H9 (cell line): ENCODE data around the gene UGT1A8. TPM values are rescaled to one million over a fixed set of nuclear protein-coding genes. Genes with fewer than 3 reads are reported as not detected.

Experiments
- DNase-seq: peaks from one replicate; pipeline ENCODE4 v3.0.0-alpha.2; 2017
- H2AFZ ChIP-seq: one replicate; pipeline ENCODE4 v1.6.1; 2013; ENCODE audit warnings: mild to moderate bottlenecking, low read length, control low read depth, moderate library complexity
- H2AK5ac ChIP-seq: 2 replicates; pipeline ENCODE4 v1.6.1; 2013; ENCODE audit warnings: low read length, control low read depth, mixed read lengths; ENCODE audit not compliant: insufficient read length
- H2BK120ac ChIP-seq: one replicate; pipeline ENCODE4 v1.6.1; 2013; ENCODE audit warnings: low read depth, mild to moderate bottlenecking, low read length, control low read depth, inconsistent platforms; ENCODE audit not compliant: poor library complexity, severe bottlenecking
- H2BK12ac ChIP-seq: 2 replicates; pipeline ENCODE4 v1.6.1; 2013; ENCODE audit warnings: low read length, control low read depth, mixed read lengths, low read depth; ENCODE audit not compliant: insufficient read length
- H2BK15ac ChIP-seq: 2 replicates; pipeline ENCODE4 v1.6.1; 2013; ENCODE audit warnings: low read depth, low read length, control low read depth
- H2BK20ac ChIP-seq: one replicate; pipeline ENCODE4 v1.6.1; 2013; ENCODE audit warnings: low read depth, mild to moderate bottlenecking, low read length, control low read depth, inconsistent platforms; ENCODE audit not compliant: poor library complexity, severe bottlenecking
- H2BK5ac ChIP-seq: 2 replicates; pipeline ENCODE4 v1.6.1; 2013; ENCODE audit warnings: low read length, control low read depth, mixed read lengths; ENCODE audit not compliant: insufficient read length
- H3K14ac ChIP-seq: 2 replicates; pipeline ENCODE4 v1.6.1; 2013; ENCODE audit warnings: low read length, control low read depth; ENCODE audit not compliant: insufficient read depth
- H3K18ac ChIP-seq: 2 replicates; pipeline ENCODE4 v1.6.1; 2013; ENCODE audit warnings: low read depth, mild to moderate bottlenecking, mixed read lengths, low read length, control low read depth; ENCODE audit not compliant: insufficient read length
- H3K23ac ChIP-seq: 2 replicates; pipeline ENCODE4 v1.6.1; 2013; ENCODE audit warnings: low read length, control low read depth, mixed read lengths, low read depth; ENCODE audit not compliant: insufficient read length
- H3K23me2 ChIP-seq: 2 replicates; pipeline ENCODE4 v1.6.1; 2013; ENCODE audit warnings: low read depth, mild to moderate bottlenecking, mixed read lengths, low read length, control low read depth; ENCODE audit not compliant: insufficient read length, poor library complexity, severe bottlenecking
- H3K27ac ChIP-seq: 2 replicates; pipeline ENCODE4 v1.5.1; 2013; ENCODE audit warnings: low read length, control low read depth, mixed read lengths, low read depth; ENCODE audit not compliant: insufficient read length
- H3K27me3 ChIP-seq: 2 replicates; pipeline ENCODE4 v1.6.1; 2013; ENCODE audit warnings: low read length, control low read depth, inconsistent platforms; ENCODE audit not compliant: insufficient read depth
- H3K4ac ChIP-seq: 2 replicates; pipeline ENCODE4 v1.6.1; 2013; ENCODE audit warnings: low read depth, mild to moderate bottlenecking, control low read depth, inconsistent platforms, low read length, moderate library complexity
- H3K4me1 ChIP-seq: 2 replicates; pipeline ENCODE4 v1.6.1; 2013; ENCODE audit warnings: low read length, control low read depth, inconsistent platforms; ENCODE audit not compliant: insufficient read depth
- H3K4me2 ChIP-seq: 2 replicates; pipeline ENCODE4 v1.6.1; 2013; ENCODE audit warnings: low read length, control low read depth, mixed read lengths; ENCODE audit not compliant: insufficient read length, insufficient read depth
- H3K56ac ChIP-seq: 2 replicates; pipeline ENCODE4 v1.6.1; 2013; ENCODE audit warnings: low read depth, mild to moderate bottlenecking, mixed read lengths, low read length, control low read depth; ENCODE audit not compliant: insufficient read length
- H3K79me1 ChIP-seq: 2 replicates; pipeline ENCODE4 v1.6.1; 2013; ENCODE audit warnings: low read depth, mild to moderate bottlenecking, moderate library complexity, low read length, control low read depth, inconsistent platforms; ENCODE audit not compliant: insufficient read depth, poor library complexity, severe bottlenecking
- H3K79me2 ChIP-seq: 2 replicates; pipeline ENCODE4 v1.6.1; 2013; ENCODE audit warnings: low read length, control low read depth, inconsistent platforms; ENCODE audit not compliant: insufficient read depth
- H3K9ac ChIP-seq: 2 replicates; pipeline ENCODE4 v1.6.1; 2013; ENCODE audit warnings: low read length, control low read depth, mixed read lengths; ENCODE audit not compliant: insufficient read length; ENCODE audit errors: extremely low read depth
- H3K9me3 ChIP-seq: one replicate; pipeline ENCODE4 v1.6.1; 2013; ENCODE audit warnings: low read depth, low read length, inconsistent platforms; ENCODE audit not compliant: control insufficient read depth
- H3T11ph ChIP-seq: one replicate; pipeline ENCODE4 v1.6.1; 2013; ENCODE audit warnings: mild to moderate bottlenecking, low read length, control low read depth, inconsistent platforms
- H4K20me1 ChIP-seq: one replicate; pipeline ENCODE4 v1.6.1; 2013; ENCODE audit not compliant: control insufficient read depth, insufficient read length, insufficient read depth
- H4K5ac ChIP-seq: 2 replicates; pipeline ENCODE4 v1.6.1; 2013; ENCODE audit warnings: low read depth, mild to moderate bottlenecking, mixed read lengths, low read length, control low read depth; ENCODE audit not compliant: insufficient read length
- H4K8ac ChIP-seq: replicated peaks from 2 replicates; pipeline ENCODE4 v1.6.1; 2013; ENCODE audit warnings: low read length, control low read depth, mixed read lengths, low read depth; ENCODE audit not compliant: insufficient read length
- H4K91ac ChIP-seq: 2 replicates; pipeline ENCODE4 v1.6.1; 2013; ENCODE audit warnings: low read depth, mild to moderate bottlenecking, moderate library complexity, mixed read lengths, low read length, control low read depth; ENCODE audit not compliant: insufficient read length
- H3K27ac Mint-ChIP-seq, 3 experiments: 2 replicates in 2 of 3; 3 replicates in 1 of 3; pipeline ENCODE4 v1.8.0; 2020 to 2021; ENCODE audit warnings: mixed read lengths in 3 of 3, mild to moderate bottlenecking in 1 of 3, moderate library complexity in 1 of 3
- H3K27me3 Mint-ChIP-seq: 2 replicates; pipeline ENCODE4 v1.8.0; 2021; ENCODE audit warnings: low read depth, mild to moderate bottlenecking, moderate library complexity, mixed read lengths
- H3K36me3 Mint-ChIP-seq, 3 experiments: 2 replicates in 2 of 3; 3 replicates in 1 of 3; pipeline ENCODE4 v1.8.0; 2020 to 2021; ENCODE audit warnings: low read depth in 3 of 3, mixed read lengths in 3 of 3; ENCODE audit not compliant: insufficient read depth in 1 of 3
- H3K4me1 Mint-ChIP-seq, 2 experiments: 2 replicates each; pipeline ENCODE4 v1.8.0; 2020; ENCODE audit warnings: mixed read lengths in 2 of 2
- H3K4me3 Mint-ChIP-seq, 2 experiments: 2 replicates in 1 of 2; 3 replicates in 1 of 2; pipeline ENCODE4 v1.8.0; 2020 to 2021; ENCODE audit warnings: mild to moderate bottlenecking in 2 of 2, mixed read lengths in 2 of 2, moderate library complexity in 1 of 2
- H3K9me3 Mint-ChIP-seq, 2 experiments: 2 replicates in 1 of 2; 3 replicates in 1 of 2; pipeline ENCODE4 v1.8.0; 2020; ENCODE audit warnings: mild to moderate bottlenecking in 2 of 2, mixed read lengths in 2 of 2, moderate library complexity in 1 of 2
- WGBS: extraction: QIAGEN DNeasy Blood & Tissue Kit; methylation state at CpG from one replicate; pipeline ENCODE4 v1.1.7; 2013; ENCODE audit warnings: missing lambda C conversion rate, low lambda C conversion rate, mixed read lengths; ENCODE audit not compliant: insufficient read length; ENCODE audit errors: extremely low coverage; 5-methylcytosine and 5-hydroxymethylcytosine counted together
- total RNA-seq: library from RNA; stranded (reverse); gene quantifications from 2 replicates; pipeline ENCODE4 v1.2.1, GENCODE V29; 2021
- TF ChIP-seq, protein P1 (sequence below): fragments of 200-600 bp; sonication (generic); conservative IDR thresholded peaks from 3 replicates; pipeline ENCODE4 v1.8.0; 2021; ENCODE audit warnings: antibody characterized with exemption, mild to moderate bottlenecking

UGT1A8 gene
- total RNA-seq, 1 experiment from 2014 or later: not detected

DNA sequence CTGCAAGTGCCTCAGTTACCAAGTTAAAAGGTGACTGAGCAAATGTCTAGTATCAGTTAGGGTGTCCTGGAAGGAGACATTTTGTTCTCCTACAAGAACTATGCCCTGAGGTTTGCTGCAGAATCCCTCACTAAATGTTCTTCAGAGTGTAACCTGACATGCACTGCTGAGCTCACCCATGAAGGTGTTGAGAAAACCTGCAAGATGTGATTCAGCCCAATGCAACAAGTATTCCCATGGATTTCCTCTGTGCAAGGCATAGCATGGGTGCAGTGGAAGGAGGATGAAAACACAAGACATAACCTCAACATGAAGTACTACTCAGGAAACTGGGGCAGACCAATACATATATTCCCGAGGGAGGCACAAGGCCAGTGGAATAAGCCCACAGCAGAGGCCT is 15.4 kb upstream of the UGT1A8 start:
- H2BK5ac ChIP-seq: no peak overlapping the region
- H2BK120ac ChIP-seq: no peak overlapping the region
- H4K20me1 ChIP-seq: no peaks in the 10 kb centered on the region
- H3K27ac ChIP-seq: no peak overlapping the region
- H4K5ac ChIP-seq: no peak overlapping the region
- H3K23me2 ChIP-seq: no peaks in the 10 kb centered on the region
- no peaks in the 10 kb centered on the region; a peak in 2 of 7 replicates for H3K36me3 Mint-ChIP-seq
- H3K56ac ChIP-seq: no peak overlapping the region
- no peak overlapping the region for H4K8ac ChIP-seq
- H2BK15ac ChIP-seq: no peak overlapping the region
- TF ChIP-seq, protein P1, sequence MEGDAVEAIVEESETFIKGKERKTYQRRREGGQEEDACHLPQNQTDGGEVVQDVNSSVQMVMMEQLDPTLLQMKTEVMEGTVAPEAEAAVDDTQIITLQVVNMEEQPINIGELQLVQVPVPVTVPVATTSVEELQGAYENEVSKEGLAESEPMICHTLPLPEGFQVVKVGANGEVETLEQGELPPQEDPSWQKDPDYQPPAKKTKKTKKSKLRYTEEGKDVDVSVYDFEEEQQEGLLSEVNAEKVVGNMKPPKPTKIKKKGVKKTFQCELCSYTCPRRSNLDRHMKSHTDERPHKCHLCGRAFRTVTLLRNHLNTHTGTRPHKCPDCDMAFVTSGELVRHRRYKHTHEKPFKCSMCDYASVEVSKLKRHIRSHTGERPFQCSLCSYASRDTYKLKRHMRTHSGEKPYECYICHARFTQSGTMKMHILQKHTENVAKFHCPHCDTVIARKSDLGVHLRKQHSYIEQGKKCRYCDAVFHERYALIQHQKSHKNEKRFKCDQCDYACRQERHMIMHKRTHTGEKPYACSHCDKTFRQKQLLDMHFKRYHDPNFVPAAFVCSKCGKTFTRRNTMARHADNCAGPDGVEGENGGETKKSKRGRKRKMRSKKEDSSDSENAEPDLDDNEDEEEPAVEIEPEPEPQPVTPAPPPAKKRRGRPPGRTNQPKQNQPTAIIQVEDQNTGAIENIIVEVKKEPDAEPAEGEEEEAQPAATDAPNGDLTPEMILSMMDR: no peak
- H3K9ac ChIP-seq: no peak overlapping the region
- H3K9me3 ChIP-seq: no peaks in the 10 kb centered on the region
- H3K27me3 ChIP-seq: no peaks in the 10 kb centered on the region
- no peak overlapping the region for H2BK20ac ChIP-seq
- no peak overlapping the region for H2AFZ ChIP-seq
- no peaks in the 10 kb centered on the region for H3K79me2 ChIP-seq
- no peak overlapping the region for H3K23ac ChIP-seq
- no peak overlapping the region for H3K18ac ChIP-seq
- H3K27me3 Mint-ChIP-seq: peaks cover 2% of the 10 kb centered on the region
- no CpG with 5 or more reads among the region's 1 CpG for WGBS
- no peaks in the 10 kb centered on the region for H3K4me1 Mint-ChIP-seq
- H3K27ac Mint-ChIP-seq: no peak overlapping the region
- H2BK12ac ChIP-seq: no peak overlapping the region
- no peak overlapping the region for H3K14ac ChIP-seq
- peaks cover 6 to 8% of the 10 kb centered on the region in 2 experiments; a peak in 4 of 5 replicates for H3K9me3 Mint-ChIP-seq
- DNase-seq: no peak
- no peak overlapping the region for H4K91ac ChIP-seq
- no peak overlapping the region for H3K4me2 ChIP-seq
- no peak overlapping the region for H3K4me3 Mint-ChIP-seq
- no peak overlapping the region for H2AK5ac ChIP-seq
- no peaks in the 10 kb centered on the region for H3K79me1 ChIP-seq
- H3K4ac ChIP-seq: no peak overlapping the region
- H3K4me1 ChIP-seq: no peaks in the 10 kb centered on the region
- no peak overlapping the region for H3T11ph ChIP-seq
